IMR-90 (cell line): Measurements from ENCODE around the gene SLC38A8. TPM values are rescaled to one million over a fixed set of nuclear protein-coding genes. Genes with fewer than 3 reads are reported as not detected.

Experiments used
- ATAC-seq: fragments of 200-7000 bp; cut with Tn5 transposase; 2 replicates; pipeline ENCODE4 v1.9.1; 2020; ENCODE audit warnings: low read depth, mild to moderate bottlenecking, moderate library complexity
- BruUV-seq: library from RNA; stranded (reverse); fragments of 400-500 nt; replicated peaks from 2 replicates; lab custom pipeline; 2021; lab: Mats Ljungman, UMichigan
- CTCF ChIA-PET: fragments of 300-600 bp; formaldehyde crosslinking; extraction: SDS; loops from one replicate; lab custom pipeline; 2021; ENCODE audit warnings: antibody characterized with exemption; lab: Yijun Ruan, JAX
- POLR2A ChIA-PET: fragments of 300-600 bp; sonication (Branson Sonifier 250); formaldehyde crosslinking; loops from one replicate; lab custom pipeline; 2022; ENCODE audit warnings: antibody characterized with exemption; ENCODE audit not compliant: unreplicated experiment; lab: Charles Lee
- DNase-seq: peaks from one replicate; pipeline ENCODE4 v3.0.0; 2013
- H2AFZ ChIP-seq: replicated peaks from 2 replicates; pipeline ENCODE3; 2013; ENCODE audit warnings: low read length, mild to moderate bottlenecking; ENCODE audit not compliant: poor library complexity
- H2AK5ac ChIP-seq: 2 replicates; pipeline ENCODE4 v1.6.1; 2013; ENCODE audit warnings: low read depth, low read length, inconsistent platforms
- H2AK9ac ChIP-seq: replicated peaks from 2 replicates; pipeline ENCODE3; 2013; ENCODE audit warnings: mild to moderate bottlenecking, low read depth, low read length, moderate library complexity; ENCODE audit not compliant: poor library complexity
- H2BK120ac ChIP-seq: 2 replicates; pipeline ENCODE4 v1.6.1; 2013; ENCODE audit warnings: low read depth, low read length, inconsistent platforms
- H2BK15ac ChIP-seq: 3 replicates; pipeline ENCODE4 v1.6.1; 2013; ENCODE audit warnings: low read depth, low read length, inconsistent platforms
- H2BK20ac ChIP-seq: 2 replicates; pipeline ENCODE4 v1.6.1; 2013; ENCODE audit warnings: low read depth, mild to moderate bottlenecking, inconsistent platforms, low read length, moderate library complexity
- H2BK5ac ChIP-seq: 2 replicates; pipeline ENCODE4 v1.6.1; 2013; ENCODE audit warnings: mild to moderate bottlenecking, low read depth, low read length, inconsistent platforms; ENCODE audit not compliant: poor library complexity, severe bottlenecking
- H3K14ac ChIP-seq: replicated peaks from 2 replicates; pipeline ENCODE4 v1.6.1; 2013; ENCODE audit warnings: low read depth, low read length, inconsistent platforms
- H3K18ac ChIP-seq: 2 replicates; pipeline ENCODE4 v1.6.1; 2013; ENCODE audit warnings: low read depth, low read length, control low read depth
- H3K23ac ChIP-seq: 2 replicates; pipeline ENCODE4 v1.6.1; 2013; ENCODE audit warnings: low read depth, low read length, inconsistent platforms
- H3K27ac ChIP-seq: 2 replicates; pipeline ENCODE4 v1.5.1; 2013; ENCODE audit warnings: mild to moderate bottlenecking, control low read depth, low read length; ENCODE audit not compliant: insufficient read depth
- H3K27me3 ChIP-seq: 2 replicates; pipeline ENCODE4 v1.6.1; 2013; ENCODE audit warnings: low read length; ENCODE audit not compliant: control insufficient read depth, insufficient read depth
- H3K36me3 ChIP-seq: 2 replicates; pipeline ENCODE4 v1.6.1; 2013; ENCODE audit warnings: low read length, mixed read lengths; ENCODE audit not compliant: control insufficient read depth, insufficient read depth
- H3K4ac ChIP-seq: 2 replicates; pipeline ENCODE4 v1.6.1; 2013; ENCODE audit warnings: low read depth, low read length, inconsistent platforms
- H3K4me1 ChIP-seq: 2 replicates; pipeline ENCODE4 v1.6.1; 2013; ENCODE audit warnings: low read length, mixed read lengths; ENCODE audit not compliant: control insufficient read depth, insufficient read depth
- H3K4me2 ChIP-seq: 2 replicates; pipeline ENCODE4 v1.6.1; 2013; ENCODE audit warnings: low read depth, mild to moderate bottlenecking, control low read depth, low read length, moderate library complexity
- H3K4me3 ChIP-seq: 2 replicates; pipeline ENCODE4 v1.5.1; 2013; ENCODE audit warnings: low read depth, mild to moderate bottlenecking, control low read depth, low read length, moderate library complexity; ENCODE audit not compliant: insufficient read depth
- H3K56ac ChIP-seq: 2 replicates; pipeline ENCODE4 v1.6.1; 2013; ENCODE audit warnings: low read length, inconsistent platforms; ENCODE audit not compliant: insufficient read depth; ENCODE audit errors: extremely low read depth
- H3K79me1 ChIP-seq, 2 experiments: 2 replicates each; pipeline ENCODE4 v1.6.1; 2013; ENCODE audit warnings: low read length in 2 of 2, inconsistent platforms in 1 of 2, low read depth in 1 of 2
- H3K9ac ChIP-seq: 2 replicates; pipeline ENCODE4 v1.6.1; 2013; ENCODE audit warnings: low read depth, low read length, control low read depth
- H3K9me1 ChIP-seq: 2 replicates; pipeline ENCODE4 v1.6.1; 2013; ENCODE audit warnings: low read length, inconsistent platforms; ENCODE audit not compliant: insufficient read depth
- H3K9me3 ChIP-seq: 2 replicates; pipeline ENCODE4 v1.6.1; 2013; ENCODE audit warnings: low read length; ENCODE audit not compliant: control insufficient read depth, insufficient read depth
- H4K20me1 ChIP-seq: 2 replicates; pipeline ENCODE4 v1.6.1; 2013; ENCODE audit warnings: low read length, inconsistent platforms; ENCODE audit not compliant: insufficient read depth
- H4K5ac ChIP-seq: 2 replicates; pipeline ENCODE4 v1.6.1; 2013; ENCODE audit warnings: mild to moderate bottlenecking, low read depth, low read length, control low read depth
- H4K8ac ChIP-seq, 2 experiments: 2 replicates each; pipeline ENCODE4 v1.6.1; 2013; ENCODE audit warnings: low read depth in 2 of 2, low read length in 2 of 2, control low read depth in 1 of 2, inconsistent platforms in 1 of 2
- H4K91ac ChIP-seq: 2 replicates; pipeline ENCODE4 v1.6.1; 2013; ENCODE audit warnings: low read depth, low read length, inconsistent platforms; ENCODE audit not compliant: insufficient read depth
- BHLHE40 ChIP-seq: fragments of 150-350 bp; IDR thresholded peaks from 2 replicates; pipeline ENCODE4 v1.6.1; 2016; ENCODE audit warnings: mild to moderate bottlenecking, low read depth, low read length
- CEBPB ChIP-seq: IDR thresholded peaks from 2 replicates; pipeline ENCODE4 v1.6.1; 2012; ENCODE audit warnings: low read depth, low read length, improper control_type of control experiment
- CHD1 ChIP-seq: IDR thresholded peaks from 2 replicates; pipeline ENCODE4 v1.6.1; 2012; ENCODE audit warnings: low read depth, low read length, improper control_type of control experiment
- CTCF ChIP-seq: conservative IDR thresholded peaks from 2 replicates; pipeline ENCODE4 v1.5.1; 2012; ENCODE audit warnings: mild to moderate bottlenecking, low read depth, low read length, improper control_type of control experiment
- ELK1 ChIP-seq: fragments of 150-350 bp; IDR thresholded peaks from 2 replicates; pipeline ENCODE4 v1.6.1; 2016; ENCODE audit warnings: low read depth, mild to moderate bottlenecking, low read length, moderate library complexity, borderline replicate concordance
- FOS ChIP-seq: fragments of 150-350 bp; IDR thresholded peaks from 2 replicates; pipeline ENCODE4 v1.6.1; 2016; ENCODE audit warnings: low read depth, low read length
- MAFK ChIP-seq: IDR thresholded peaks from 2 replicates; pipeline ENCODE4 v1.6.1; 2012; ENCODE audit warnings: low read depth, low read length, improper control_type of control experiment
- MAZ ChIP-seq: IDR thresholded peaks from 2 replicates; pipeline ENCODE4 v1.6.1; 2012; ENCODE audit warnings: low read depth, mild to moderate bottlenecking, low read length, improper control_type of control experiment, moderate library complexity, borderline replicate concordance
- MXI1 ChIP-seq: IDR thresholded peaks from 2 replicates; pipeline ENCODE4 v1.6.1; 2012; ENCODE audit warnings: low read depth, mild to moderate bottlenecking, low read length, moderate library complexity, borderline replicate concordance
- NFE2L2 ChIP-seq: fragments of 150-350 bp; IDR thresholded peaks from 2 replicates; pipeline ENCODE4 v1.6.1; 2016; ENCODE audit warnings: low read depth, mild to moderate bottlenecking, low read length
- POLR2A ChIP-seq: IDR thresholded peaks from 2 replicates; pipeline ENCODE4 v1.6.1; 2012; ENCODE audit warnings: mild to moderate bottlenecking, low read depth, low read length
- RAD21 ChIP-seq: IDR thresholded peaks from 2 replicates; pipeline ENCODE4 v1.6.1; 2012; ENCODE audit warnings: low read length, improper control_type of control experiment
- RCOR1 ChIP-seq: IDR thresholded peaks from 2 replicates; pipeline ENCODE4 v1.6.1; 2012; ENCODE audit warnings: mild to moderate bottlenecking, low read length, improper control_type of control experiment; ENCODE audit not compliant: insufficient replicate concordance
- RFX5 ChIP-seq: IDR thresholded peaks from 2 replicates; pipeline ENCODE4 v1.8.0; 2012; ENCODE audit warnings: low read depth, mild to moderate bottlenecking, low read length, moderate library complexity
- SMC3 ChIP-seq: fragments of 150-350 bp; IDR thresholded peaks from 2 replicates; pipeline ENCODE4 v1.6.1; 2016; ENCODE audit warnings: low read depth, mild to moderate bottlenecking, antibody characterized with exemption, low read length, moderate library complexity
- USF2 ChIP-seq: fragments of 150-350 bp; IDR thresholded peaks from 2 replicates; pipeline ENCODE4 v1.6.1; 2017; ENCODE audit warnings: mild to moderate bottlenecking, antibody characterized with exemption, low read length, low read depth
- WGBS, 2 experiments: methylation state at CpG; one replicate each; pipeline versions ENCODE4 v1.1.5 to v1.1.7; 2013; ENCODE audit warnings: missing lambda C conversion rate in 2 of 2; ENCODE audit not compliant: insufficient read length in 1 of 2; ENCODE audit errors: extremely low coverage in 2 of 2; 5-methylcytosine and 5-hydroxymethylcytosine counted together
- dilution Hi-C: fragments of 300-500 bp; cut with HindIII; formaldehyde crosslinking; loops from one replicate; pipeline ENCODE4 v1.14.3; 2018; ENCODE audit warnings: low sequenced_read_pairs; ENCODE audit not compliant: unreplicated experiment
- in situ Hi-C: fragments of 300-500 bp; cut with MboI; formaldehyde crosslinking; loops from 3 replicates; pipeline ENCODE4 v1.14.3; 2019; ENCODE audit warnings: low sequenced_read_pairs, inconsistent platforms, mixed read lengths
- intact Hi-C: fragments of 100-400 bp; cut with micrococcal nuclease; formaldehyde crosslinking; loops from 2 replicates; pipeline ENCODE4 v1.10.0; 2022
- polyA plus RNA-seq, 3 experiments: library from polyadenylated mRNA; depleted of rRNA; stranded (reverse); fragments of >200 nt; gene quantifications; 2 replicates each; pipeline ENCODE4 v1.2.3, GENCODE V29; 2012; ENCODE audit warnings: low replicate concordance in 1 of 3
- total RNA-seq: library from RNA; depleted of rRNA; stranded (reverse); fragments of >200 nt; gene quantifications from 2 replicates; pipeline ENCODE4 v1.2.3, GENCODE V29; 2012

SLC38A8 gene
- total and polyA plus RNA-seq, 2 of the 4 experiments (the other 2 are of a cell fraction) = not detected

- no peak overlapping the region for H2BK15ac ChIP-seq
- H3K27ac ChIP-seq = no peak overlapping the region
- H4K5ac ChIP-seq = no peak overlapping the region
- intact Hi-C loops (no loop called here), in situ Hi-C loops (loop anchor here (5.0 to 10.0 kb wide), 2 partner anchors 92 to 400 kb away; no protein-coding TSS in a partner anchor), dilution Hi-C loops (no loop called here)
- no peak overlapping the region for H2BK5ac ChIP-seq
- H3K14ac ChIP-seq = no peak overlapping the region
- no peak overlapping the region for H4K8ac ChIP-seq
- ChIA-PET POLR2A (no interaction called here), CTCF (interaction anchor here (0.6 to 1.3 kb wide), 4 partner anchors 14 to 102 kb away, joined by 3 to 4 read pairs (median 4); partner anchors contain the start of genes MBTPS1 and TAF1C)
- H3K23ac ChIP-seq = no peak overlapping the region
- H3K9me3 ChIP-seq = no peaks in the 10 kb centered on the region
- H3K79me1 ChIP-seq = no peaks in the 10 kb centered on the region; a peak in 2 of 4 replicates
- H2AK9ac ChIP-seq = no peak overlapping the region
- H3K36me3 ChIP-seq = peaks cover 56% of the 10 kb centered on the region
- H3K4me3 ChIP-seq = no peak overlapping the region
- TF ChIP-seq ELK1 (no peak), USF2 (no peak), RAD21 (no peak), POLR2A (no peak), FOS (no peak), CTCF (no peak), RFX5 (no peak), NFE2L2 (no peak), RCOR1 (no peak), MAZ (no peak), SMC3 (no peak), BHLHE40 (no peak), CHD1 (no peak), MAFK (no peak), MXI1 (no peak), CEBPB (no peak)
- H3K27me3 ChIP-seq = no peaks in the 10 kb centered on the region
- no peak overlapping the region for H3K56ac ChIP-seq
- no peak overlapping the region for H2BK20ac ChIP-seq
- H3K9ac ChIP-seq = no peak overlapping the region
- no peak overlapping the region for H3K18ac ChIP-seq
- no peaks in the 10 kb centered on the region for H3K9me1 ChIP-seq
- ATAC-seq (no peak), DNase-seq (no peak)
- no peak overlapping the region for H3K4ac ChIP-seq
- H2AK5ac ChIP-seq = no peak overlapping the region
- H4K20me1 ChIP-seq = peaks cover 7% of the 10 kb centered on the region; the same call in 1 of the 2 replicates
- WGBS, 2 experiments = no CpG with 5 or more reads among the region's 8 CpGs
- H4K91ac ChIP-seq = no peak overlapping the region
- H2AFZ ChIP-seq = no peak overlapping the region
- no peak overlapping the region for H3K4me2 ChIP-seq
- no peak overlapping the region for H2BK120ac ChIP-seq
- no TSS peak for BruUV-seq
- no peaks in the 10 kb centered on the region for H3K4me1 ChIP-seq
Observed at GRCh38 chr16:84085271-84085667, 42.7 kb upstream of the SLC38A8 start.
